Liver (tissue), 3 donors: ENCODE data around the gene ARHGDIA.

Source experiments
- SP1 ChIP-seq: IDR thresholded peaks from 2 replicates; pipeline ENCODE4 v1.6.1; 2018; ENCODE audit warnings: antibody characterized with exemption, mild to moderate bottlenecking
- TF ChIP-seq, protein P1 (sequence below): fragments of 150-350 bp; IDR thresholded peaks from 2 replicates; pipeline ENCODE4 v1.5.1; 2017; ENCODE audit warnings: improper control_type of control experiment, low read depth, low read length; ENCODE audit not compliant: missing input control
- TF ChIP-seq, protein P2 (sequence below): IDR thresholded peaks from 2 replicates; pipeline ENCODE4 v1.6.1; 2016; ENCODE audit warnings: antibody characterized with exemption, mild to moderate bottlenecking
- TF ChIP-seq, protein P3 (sequence below): IDR thresholded peaks from 2 replicates; pipeline ENCODE4 v1.6.1; 2016; ENCODE audit warnings: antibody characterized with exemption
- donor health status: healthy.
- donor health status: healthy.

DNA sequence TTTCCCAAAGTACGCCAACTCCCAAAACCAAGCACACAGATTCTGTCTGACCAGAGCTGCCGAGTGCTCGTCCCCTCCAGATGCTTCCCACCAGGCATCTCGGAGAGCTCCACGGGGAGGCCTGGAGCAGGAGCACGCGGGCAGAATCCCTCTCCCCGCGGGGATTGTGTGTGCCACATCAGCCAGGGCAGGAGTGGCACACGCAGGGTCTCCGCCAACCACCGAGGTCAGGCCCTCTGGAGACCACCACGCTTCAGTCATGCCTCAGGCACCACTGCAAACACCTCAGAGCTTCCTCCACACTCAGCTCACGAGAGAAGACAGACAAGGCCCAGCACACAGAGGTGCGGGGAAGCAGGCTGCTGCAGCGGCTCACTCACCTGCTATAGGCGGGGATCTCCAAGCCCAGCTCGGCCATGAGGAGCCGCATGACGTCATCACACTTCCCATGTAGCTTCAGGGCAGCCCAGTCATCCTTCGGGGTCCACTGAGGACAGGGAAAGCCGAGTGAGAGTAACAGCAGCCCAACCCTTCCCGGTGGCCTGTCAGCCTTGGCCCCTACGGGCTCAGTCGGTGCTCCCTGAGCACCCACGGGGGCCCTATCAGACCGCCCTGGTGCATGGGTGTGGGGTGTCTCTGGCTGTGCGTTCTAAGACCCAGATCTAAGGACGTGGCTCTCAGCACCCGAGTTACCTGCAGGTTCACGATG is 42.4 kb upstream of the ARHGDIA start:
- TF ChIP-seq, protein P1, sequence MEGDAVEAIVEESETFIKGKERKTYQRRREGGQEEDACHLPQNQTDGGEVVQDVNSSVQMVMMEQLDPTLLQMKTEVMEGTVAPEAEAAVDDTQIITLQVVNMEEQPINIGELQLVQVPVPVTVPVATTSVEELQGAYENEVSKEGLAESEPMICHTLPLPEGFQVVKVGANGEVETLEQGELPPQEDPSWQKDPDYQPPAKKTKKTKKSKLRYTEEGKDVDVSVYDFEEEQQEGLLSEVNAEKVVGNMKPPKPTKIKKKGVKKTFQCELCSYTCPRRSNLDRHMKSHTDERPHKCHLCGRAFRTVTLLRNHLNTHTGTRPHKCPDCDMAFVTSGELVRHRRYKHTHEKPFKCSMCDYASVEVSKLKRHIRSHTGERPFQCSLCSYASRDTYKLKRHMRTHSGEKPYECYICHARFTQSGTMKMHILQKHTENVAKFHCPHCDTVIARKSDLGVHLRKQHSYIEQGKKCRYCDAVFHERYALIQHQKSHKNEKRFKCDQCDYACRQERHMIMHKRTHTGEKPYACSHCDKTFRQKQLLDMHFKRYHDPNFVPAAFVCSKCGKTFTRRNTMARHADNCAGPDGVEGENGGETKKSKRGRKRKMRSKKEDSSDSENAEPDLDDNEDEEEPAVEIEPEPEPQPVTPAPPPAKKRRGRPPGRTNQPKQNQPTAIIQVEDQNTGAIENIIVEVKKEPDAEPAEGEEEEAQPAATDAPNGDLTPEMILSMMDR: no peak
- TF ChIP-seq, protein P2, sequence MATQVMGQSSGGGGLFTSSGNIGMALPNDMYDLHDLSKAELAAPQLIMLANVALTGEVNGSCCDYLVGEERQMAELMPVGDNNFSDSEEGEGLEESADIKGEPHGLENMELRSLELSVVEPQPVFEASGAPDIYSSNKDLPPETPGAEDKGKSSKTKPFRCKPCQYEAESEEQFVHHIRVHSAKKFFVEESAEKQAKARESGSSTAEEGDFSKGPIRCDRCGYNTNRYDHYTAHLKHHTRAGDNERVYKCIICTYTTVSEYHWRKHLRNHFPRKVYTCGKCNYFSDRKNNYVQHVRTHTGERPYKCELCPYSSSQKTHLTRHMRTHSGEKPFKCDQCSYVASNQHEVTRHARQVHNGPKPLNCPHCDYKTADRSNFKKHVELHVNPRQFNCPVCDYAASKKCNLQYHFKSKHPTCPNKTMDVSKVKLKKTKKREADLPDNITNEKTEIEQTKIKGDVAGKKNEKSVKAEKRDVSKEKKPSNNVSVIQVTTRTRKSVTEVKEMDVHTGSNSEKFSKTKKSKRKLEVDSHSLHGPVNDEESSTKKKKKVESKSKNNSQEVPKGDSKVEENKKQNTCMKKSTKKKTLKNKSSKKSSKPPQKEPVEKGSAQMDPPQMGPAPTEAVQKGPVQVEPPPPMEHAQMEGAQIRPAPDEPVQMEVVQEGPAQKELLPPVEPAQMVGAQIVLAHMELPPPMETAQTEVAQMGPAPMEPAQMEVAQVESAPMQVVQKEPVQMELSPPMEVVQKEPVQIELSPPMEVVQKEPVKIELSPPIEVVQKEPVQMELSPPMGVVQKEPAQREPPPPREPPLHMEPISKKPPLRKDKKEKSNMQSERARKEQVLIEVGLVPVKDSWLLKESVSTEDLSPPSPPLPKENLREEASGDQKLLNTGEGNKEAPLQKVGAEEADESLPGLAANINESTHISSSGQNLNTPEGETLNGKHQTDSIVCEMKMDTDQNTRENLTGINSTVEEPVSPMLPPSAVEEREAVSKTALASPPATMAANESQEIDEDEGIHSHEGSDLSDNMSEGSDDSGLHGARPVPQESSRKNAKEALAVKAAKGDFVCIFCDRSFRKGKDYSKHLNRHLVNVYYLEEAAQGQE: no peak
- TF ChIP-seq, protein P3, sequence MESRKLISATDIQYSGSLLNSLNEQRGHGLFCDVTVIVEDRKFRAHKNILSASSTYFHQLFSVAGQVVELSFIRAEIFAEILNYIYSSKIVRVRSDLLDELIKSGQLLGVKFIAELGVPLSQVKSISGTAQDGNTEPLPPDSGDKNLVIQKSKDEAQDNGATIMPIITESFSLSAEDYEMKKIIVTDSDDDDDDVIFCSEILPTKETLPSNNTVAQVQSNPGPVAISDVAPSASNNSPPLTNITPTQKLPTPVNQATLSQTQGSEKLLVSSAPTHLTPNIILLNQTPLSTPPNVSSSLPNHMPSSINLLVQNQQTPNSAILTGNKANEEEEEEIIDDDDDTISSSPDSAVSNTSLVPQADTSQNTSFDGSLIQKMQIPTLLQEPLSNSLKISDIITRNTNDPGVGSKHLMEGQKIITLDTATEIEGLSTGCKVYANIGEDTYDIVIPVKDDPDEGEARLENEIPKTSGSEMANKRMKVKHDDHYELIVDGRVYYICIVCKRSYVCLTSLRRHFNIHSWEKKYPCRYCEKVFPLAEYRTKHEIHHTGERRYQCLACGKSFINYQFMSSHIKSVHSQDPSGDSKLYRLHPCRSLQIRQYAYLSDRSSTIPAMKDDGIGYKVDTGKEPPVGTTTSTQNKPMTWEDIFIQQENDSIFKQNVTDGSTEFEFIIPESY: no peak
- no peak for TF ChIP-seq SP1
